Body of pancreas (tissue), 4 donors: ENCODE results near the gene RPA4. TPM values are rescaled to one million over a fixed set of nuclear protein-coding genes. Genes with fewer than 3 reads are reported as not detected.

Experiments
- ATAC-seq: fragments of 150-250 bp; one replicate; pipeline ENCODE4 v1.9.1; 2016
- DNase-seq, 4 donors: peaks; one replicate each; pipeline ENCODE4 v3.0.0-alpha.2; 2019
- H3K27ac ChIP-seq, 4 donors: fragments of 200-600 bp; sonication (generic); 1 replicate in 3 of 4; 2 replicates in 1 of 4; pipeline versions ENCODE4 v1.5.1 to v1.6.1; 2016 to 2019; ENCODE audit warnings: mild to moderate bottlenecking in 1 of 4, mixed read lengths in 1 of 4, moderate library complexity in 1 of 4
- H3K27me3 ChIP-seq, 2 donors: fragments of 200-600 bp; sonication (generic); one replicate each; pipeline ENCODE4 v1.6.0; 2016; ENCODE audit warnings: mild to moderate bottlenecking in 1 of 2
- H3K36me3 ChIP-seq, 2 donors: fragments of 200-600 bp; sonication (generic); replicated peaks in 1 of 2; 2 replicates each; pipeline ENCODE4 v1.5.1; 2016; ENCODE audit warnings: low read depth in 2 of 2; ENCODE audit not compliant: insufficient read depth in 1 of 2
- H3K4me1 ChIP-seq: fragments of 200-600 bp; sonication (generic); one replicate; pipeline ENCODE4 v1.6.0; 2016
- H3K4me3 ChIP-seq, 2 donors: fragments of 200-600 bp; sonication (generic); 1 replicate in 1 of 2; 2 replicates in 1 of 2; pipeline ENCODE4 v1.5.1; 2016 to 2019
- H3K9me3 ChIP-seq, 3 donors: fragments of 200-600 bp; sonication (generic); 1 replicate in 2 of 3; 2 replicates in 1 of 3; pipeline ENCODE4 v1.5.1; 2016
- POLR2A ChIP-seq, 3 donors: fragments of 450-650 bp; IDR thresholded peaks; one replicate each; pipeline ENCODE4 v1.6.1; 2016; ENCODE audit warnings: antibody characterized with exemption in 3 of 3, mild to moderate bottlenecking in 2 of 3
- WGBS, 2 donors: methylation state at CpG; one replicate each; pipeline ENCODE4 v1.1.5; 2017; 5-methylcytosine and 5-hydroxymethylcytosine counted together
- intact Hi-C: fragments of 100-400 bp; cut with DNase I; formaldehyde crosslinking; loops from one replicate; pipeline ENCODE4 v1.15.1; 2023
- total RNA-seq, 2 donors: library from RNA; depleted of rRNA; stranded (reverse); fragments of >200 nt; gene quantifications; one replicate each; pipeline ENCODE4 v1.1.0, GENCODE V29; 2016
- TF ChIP-seq, protein P1 (sequence below), 7 experiments: fragments of 450-650 bp in 4 of 7; fragments of 200-600 bp in 3 of 7; sonication (generic) in 3 of 7; IDR thresholded peaks; one replicate each; pipeline ENCODE4 v1.5.1; 2016 to 2019; ENCODE audit warnings: antibody characterized with exemption in 7 of 7

The RPA4 gene, protein sequence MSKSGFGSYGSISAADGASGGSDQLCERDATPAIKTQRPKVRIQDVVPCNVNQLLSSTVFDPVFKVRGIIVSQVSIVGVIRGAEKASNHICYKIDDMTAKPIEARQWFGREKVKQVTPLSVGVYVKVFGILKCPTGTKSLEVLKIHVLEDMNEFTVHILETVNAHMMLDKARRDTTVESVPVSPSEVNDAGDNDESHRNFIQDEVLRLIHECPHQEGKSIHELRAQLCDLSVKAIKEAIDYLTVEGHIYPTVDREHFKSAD
- total RNA-seq = 1 to 10 TPM in 1 of 2 donors, under 1 TPM in 1; 0.99 to 2.9 TPM

DNA sequence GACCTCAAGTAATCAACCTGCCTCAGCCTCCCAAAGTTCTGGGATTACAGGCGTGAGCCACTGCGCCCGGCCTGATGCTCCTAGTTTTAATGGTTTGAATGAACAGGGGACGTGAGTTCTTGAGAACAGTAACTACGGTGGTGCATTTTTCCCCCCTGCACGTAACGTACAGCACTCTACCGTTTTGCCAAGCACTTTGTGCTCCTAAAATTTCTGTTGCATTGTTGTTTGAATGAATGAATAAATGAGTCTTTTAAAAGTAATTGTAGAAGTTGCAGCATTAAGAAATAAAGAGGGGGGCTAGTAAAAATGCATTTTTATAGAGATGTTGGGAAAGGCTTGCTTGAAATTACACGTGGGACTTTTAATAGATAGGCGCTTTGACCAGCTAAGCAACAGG, at the start of gene RPA4:
Gene RPA4 (plus strand): TSS at position 301 of the 400 bp plus-strand sequence. CDS start 403 bp downstream, outside the sequence.
- 97 to 99% methylated on average over 10 of the region's 10 CpGs for WGBS, 2 donors
- ATAC-seq = no peak

DNA sequence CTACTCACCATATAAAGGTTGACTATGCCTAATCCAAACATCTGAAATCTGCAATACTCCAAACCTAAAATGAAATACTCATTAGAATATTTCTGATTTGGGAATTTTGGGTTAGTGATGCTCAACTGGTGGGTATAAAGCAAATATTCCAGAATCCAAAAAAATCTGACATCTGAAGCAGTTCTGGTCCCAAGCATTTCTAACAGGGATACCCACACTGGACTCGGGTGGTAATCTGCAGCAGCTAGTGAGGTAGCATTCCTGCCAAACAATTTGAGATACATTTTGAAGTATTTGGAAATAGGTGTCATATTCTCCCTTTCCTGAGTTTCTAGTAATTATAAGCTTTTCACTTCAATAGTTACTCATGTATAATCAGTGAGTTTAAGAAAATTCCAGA, 49.6 kb upstream of the RPA4 start:
- no peak for TF ChIP-seq POLR2A (IDR thresholded peaks at IDR 0.05)
- TF ChIP-seq, protein P1, sequence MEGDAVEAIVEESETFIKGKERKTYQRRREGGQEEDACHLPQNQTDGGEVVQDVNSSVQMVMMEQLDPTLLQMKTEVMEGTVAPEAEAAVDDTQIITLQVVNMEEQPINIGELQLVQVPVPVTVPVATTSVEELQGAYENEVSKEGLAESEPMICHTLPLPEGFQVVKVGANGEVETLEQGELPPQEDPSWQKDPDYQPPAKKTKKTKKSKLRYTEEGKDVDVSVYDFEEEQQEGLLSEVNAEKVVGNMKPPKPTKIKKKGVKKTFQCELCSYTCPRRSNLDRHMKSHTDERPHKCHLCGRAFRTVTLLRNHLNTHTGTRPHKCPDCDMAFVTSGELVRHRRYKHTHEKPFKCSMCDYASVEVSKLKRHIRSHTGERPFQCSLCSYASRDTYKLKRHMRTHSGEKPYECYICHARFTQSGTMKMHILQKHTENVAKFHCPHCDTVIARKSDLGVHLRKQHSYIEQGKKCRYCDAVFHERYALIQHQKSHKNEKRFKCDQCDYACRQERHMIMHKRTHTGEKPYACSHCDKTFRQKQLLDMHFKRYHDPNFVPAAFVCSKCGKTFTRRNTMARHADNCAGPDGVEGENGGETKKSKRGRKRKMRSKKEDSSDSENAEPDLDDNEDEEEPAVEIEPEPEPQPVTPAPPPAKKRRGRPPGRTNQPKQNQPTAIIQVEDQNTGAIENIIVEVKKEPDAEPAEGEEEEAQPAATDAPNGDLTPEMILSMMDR (IDR thresholded peaks at IDR 0.05) = no peak
- no peak overlapping the region for H3K4me3 ChIP-seq
- H3K27ac ChIP-seq = no peak overlapping the region
- no peak for ATAC-seq
- H3K9me3 ChIP-seq = no peaks in the 10 kb centered on the region
- intact Hi-C loops = no loop called here
- H3K36me3 ChIP-seq = no peaks in the 10 kb centered on the region
- DNase-seq = no peak
- no peaks in the 10 kb centered on the region for H3K4me1 ChIP-seq
- H3K27me3 ChIP-seq = no peaks in the 10 kb centered on the region
- WGBS, 2 donors = 80 to 100% methylated on average over 1 of the region's 1 CpG

More for the DNA sequence above, at the start of gene RPA4:
- no peak for DNase-seq
- intact Hi-C loops = no loop called here
- Histone ChIP-seq H3K27ac (no peak within 1 kb of the TSS), H3K36me3 (no peaks in the 10 kb centered on the region), H3K4me1 (no peaks in the 10 kb centered on the region), H3K9me3 (no peaks in the 10 kb centered on the region), H3K27me3 (no peaks in the 10 kb centered on the region), H3K4me3 (no peak within 1 kb of the TSS)
- TF ChIP-seq, protein P1 (IDR thresholded peaks at IDR 0.05) = no peak
- no peak for TF ChIP-seq POLR2A (IDR thresholded peaks at IDR 0.05)

DNA sequence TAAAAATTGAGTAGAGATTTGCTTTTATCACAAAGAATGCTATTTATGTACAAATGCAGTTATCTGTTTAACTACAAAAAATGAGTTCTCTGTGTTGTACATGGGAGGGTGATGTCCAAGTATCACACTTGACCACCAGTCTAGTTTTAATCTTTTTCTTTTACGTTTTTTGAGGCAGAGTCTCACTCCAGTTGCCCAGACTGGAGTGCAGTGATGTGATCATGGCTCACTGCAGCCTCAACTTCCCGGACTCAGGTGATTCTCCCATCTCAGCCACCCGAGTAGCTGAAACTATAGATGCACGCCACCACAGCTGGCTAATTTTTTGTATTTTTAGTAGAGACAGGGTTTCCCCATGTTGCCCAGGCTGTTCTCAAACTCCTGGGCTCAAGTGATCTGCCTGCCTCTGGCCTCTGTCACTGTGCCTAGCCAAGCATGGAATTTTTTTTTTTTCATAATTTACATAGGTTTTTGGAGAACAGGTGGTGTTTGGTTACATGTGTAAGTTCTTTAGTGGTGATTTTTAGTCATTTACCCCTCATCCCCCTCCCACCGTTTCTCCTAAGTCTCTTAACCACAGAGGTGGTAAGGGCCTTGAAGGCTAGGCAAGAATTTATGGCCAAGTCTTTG, 47.9 kb upstream of the RPA4 start:
- no peak for TF ChIP-seq POLR2A (IDR thresholded peaks at IDR 0.05)
- TF ChIP-seq, protein P1 (IDR thresholded peaks at IDR 0.05) = no peak
- 82 to 92% methylated on average over 5 of the region's 5 CpGs for WGBS, 2 donors
- Histone ChIP-seq H3K9me3 (no peaks in the 10 kb centered on the region), H3K36me3 (no peaks in the 10 kb centered on the region), H3K27me3 (no peaks in the 10 kb centered on the region), H3K4me1 (no peaks in the 10 kb centered on the region), H3K27ac (no peak overlapping the region), H3K4me3 (no peak overlapping the region)
- ATAC-seq = no peak
- no peak for DNase-seq
- intact Hi-C loops = no loop called here

DNA sequence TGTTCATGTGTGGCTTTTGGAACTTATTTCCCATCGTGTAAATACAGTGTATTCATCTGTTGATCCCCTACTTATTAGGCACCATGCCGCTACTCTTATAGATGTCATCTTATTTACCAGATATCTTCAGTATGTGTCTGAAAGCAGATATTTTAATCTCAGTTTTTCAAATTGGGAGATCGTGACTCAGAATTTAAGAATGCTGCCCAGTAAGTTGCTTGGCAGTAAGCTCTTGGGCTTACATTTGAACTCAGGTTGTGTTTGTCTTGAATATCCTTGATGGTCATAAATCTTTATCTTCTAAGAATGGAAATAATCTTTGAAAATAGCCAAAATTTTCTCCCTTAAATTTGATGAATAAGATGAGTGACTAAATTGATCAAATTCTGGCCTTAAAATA, 45.9 kb upstream of the RPA4 start:
- TF ChIP-seq, protein P1 (IDR thresholded peaks at IDR 0.05) = no peak
- TF ChIP-seq POLR2A (IDR thresholded peaks at IDR 0.05) = no peak
- no peaks in the 10 kb centered on the region for H3K9me3 ChIP-seq
- WGBS, 2 donors = 84 to 87% methylated on average over 3 of the region's 3 CpGs

More for the DNA sequence above, 45.9 kb upstream of the RPA4 start:
- H3K36me3 ChIP-seq = no peaks in the 10 kb centered on the region
- no peak overlapping the region for H3K4me3 ChIP-seq
- H3K4me1 ChIP-seq = no peaks in the 10 kb centered on the region
- H3K27me3 ChIP-seq = no peaks in the 10 kb centered on the region
- no peak overlapping the region for H3K27ac ChIP-seq
- ATAC-seq (no peak), DNase-seq (no peak)
- intact Hi-C loops = no loop called here
